ENCODE results near the gene RABEP2.

The RABEP2 gene

DNA sequence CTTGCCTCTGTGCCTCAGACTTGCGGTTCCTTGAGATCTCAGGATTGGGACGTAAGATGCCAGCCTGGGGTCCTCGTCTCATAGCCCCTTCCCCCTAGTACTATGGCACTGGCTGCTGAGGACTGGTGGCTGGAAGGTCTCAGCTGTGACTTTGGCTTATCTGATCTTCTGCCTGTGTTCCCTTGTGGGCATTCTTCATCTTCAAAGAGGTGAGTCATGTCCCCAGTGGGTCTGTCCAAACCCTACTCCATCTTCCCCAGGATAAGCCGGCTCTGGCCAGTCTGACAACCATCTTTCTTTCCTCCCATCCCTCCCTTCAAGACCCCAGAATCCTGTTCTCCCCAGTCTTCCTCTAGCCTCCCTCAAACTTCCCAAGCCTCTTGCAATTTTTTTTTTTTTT, 10.3 kb upstream of the RABEP2 start:
- peaks cover 11% of the 10 kb centered on the region; the same call in 1 of the 2 replicates for H4K20me1 ChIP-seq (ENCODE audit: control insufficient read depth, insufficient read depth, low read depth, low read length)
- peaks cover 34% of the 10 kb centered on the region for H3F3A ChIP-seq (ENCODE audit: control insufficient read depth, insufficient read depth)
- H3K9me2 ChIP-seq (replicated peaks; ENCODE audit: control insufficient read depth, low read length): no peaks in the 10 kb centered on the region
- TF ChIP-seq EZH2phosphoT487 (IDR thresholded peaks at IDR 0.05; ENCODE audit: borderline replicate concordance, low read length): no peak
- H3K4me3 ChIP-seq (ENCODE audit: low read length): no peak overlapping the region
- H3K27me3 ChIP-seq (ENCODE audit: control insufficient read depth, low read length): no peaks in the 10 kb centered on the region
- peaks cover 81% of the 10 kb centered on the region for H3K36me3 ChIP-seq (ENCODE audit: control insufficient read depth, low read length)
- H3K79me2 ChIP-seq (ENCODE audit: control insufficient read depth, low read length): peaks cover 47% of the 10 kb centered on the region
- H3K4me2 ChIP-seq (ENCODE audit: low read length): no peak overlapping the region
- peaks cover 47% of the 10 kb centered on the region for H3K4me1 ChIP-seq (ENCODE audit: control insufficient read depth, low read length)
- no peaks in the 10 kb centered on the region; the same call in 1 of the 2 replicates for H3K9me3 ChIP-seq (ENCODE audit: control insufficient read depth, insufficient read depth, low read length)
- no peak overlapping the region for H3K27ac ChIP-seq (ENCODE audit: low read depth, low read length)

GRCh38 chr16:28933171-28933570, 8.1 kb upstream of the RABEP2 start:
- H3K27ac ChIP-seq (ENCODE audit: low read depth, low read length): peak overlapping the region; percentile 99

DNA sequence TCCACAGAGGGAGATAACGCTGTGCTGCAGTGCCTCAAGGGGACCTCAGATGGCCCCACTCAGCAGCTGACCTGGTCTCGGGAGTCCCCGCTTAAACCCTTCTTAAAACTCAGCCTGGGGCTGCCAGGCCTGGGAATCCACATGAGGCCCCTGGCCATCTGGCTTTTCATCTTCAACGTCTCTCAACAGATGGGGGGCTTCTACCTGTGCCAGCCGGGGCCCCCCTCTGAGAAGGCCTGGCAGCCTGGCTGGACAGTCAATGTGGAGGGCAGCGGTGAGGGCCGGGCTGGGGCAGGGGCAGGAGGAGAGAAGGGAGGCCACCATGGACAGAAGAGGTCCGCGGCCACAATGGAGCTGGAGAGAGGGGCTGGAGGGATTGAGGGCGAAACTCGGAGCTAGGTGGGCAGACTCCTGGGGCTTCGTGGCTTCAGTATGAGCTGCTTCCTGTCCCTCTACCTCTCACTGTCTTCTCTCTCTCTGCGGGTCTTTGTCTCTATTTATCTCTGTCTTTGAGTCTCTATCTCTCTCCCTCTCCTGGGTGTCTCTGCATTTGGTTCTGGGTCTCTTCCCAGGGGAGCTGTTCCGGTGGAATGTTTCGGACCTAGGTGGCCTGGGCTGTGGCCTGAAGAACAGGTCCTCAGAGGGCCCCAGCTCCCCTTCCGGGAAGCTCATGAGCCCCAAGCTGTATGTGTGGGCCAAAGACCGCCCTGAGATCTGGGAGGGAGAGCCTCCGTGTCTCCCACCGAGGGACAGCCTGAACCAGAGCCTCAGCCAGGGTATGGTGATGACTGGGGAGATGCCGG, 7.5 kb upstream of the RABEP2 start:
- Histone ChIP-seq H3K36me3 (ENCODE audit: control insufficient read depth, low read length) (peaks cover 58% of the 10 kb centered on the region), H3F3A (ENCODE audit: control insufficient read depth, insufficient read depth) (peaks cover 40% of the 10 kb centered on the region), H3K9me3 (ENCODE audit: control insufficient read depth, insufficient read depth, low read length) (no peaks in the 10 kb centered on the region; the same call in 1 of the 2 replicates), H3K9me2 (replicated peaks; ENCODE audit: control insufficient read depth, low read length) (no peaks in the 10 kb centered on the region), H3K4me3 (ENCODE audit: low read length) (peak overlapping the region; percentile 97), H4K20me1 (ENCODE audit: control insufficient read depth, insufficient read depth, low read depth, low read length) (peaks cover 11% of the 10 kb centered on the region; the same call in 1 of the 2 replicates), H3K27me3 (ENCODE audit: control insufficient read depth, low read length) (no peaks in the 10 kb centered on the region), H3K4me1 (ENCODE audit: control insufficient read depth, low read length) (peaks cover 64% of the 10 kb centered on the region), H3K27ac (ENCODE audit: low read depth, low read length) (peak overlapping the region; percentile 99), H3K4me2 (ENCODE audit: low read length) (peak overlapping the region; percentile 96), H3K79me2 (ENCODE audit: control insufficient read depth, low read length) (peaks cover 47% of the 10 kb centered on the region)
- no peak for TF ChIP-seq EZH2phosphoT487 (IDR thresholded peaks at IDR 0.05; ENCODE audit: borderline replicate concordance, low read length)
- TF ChIP-seq, protein P1, sequence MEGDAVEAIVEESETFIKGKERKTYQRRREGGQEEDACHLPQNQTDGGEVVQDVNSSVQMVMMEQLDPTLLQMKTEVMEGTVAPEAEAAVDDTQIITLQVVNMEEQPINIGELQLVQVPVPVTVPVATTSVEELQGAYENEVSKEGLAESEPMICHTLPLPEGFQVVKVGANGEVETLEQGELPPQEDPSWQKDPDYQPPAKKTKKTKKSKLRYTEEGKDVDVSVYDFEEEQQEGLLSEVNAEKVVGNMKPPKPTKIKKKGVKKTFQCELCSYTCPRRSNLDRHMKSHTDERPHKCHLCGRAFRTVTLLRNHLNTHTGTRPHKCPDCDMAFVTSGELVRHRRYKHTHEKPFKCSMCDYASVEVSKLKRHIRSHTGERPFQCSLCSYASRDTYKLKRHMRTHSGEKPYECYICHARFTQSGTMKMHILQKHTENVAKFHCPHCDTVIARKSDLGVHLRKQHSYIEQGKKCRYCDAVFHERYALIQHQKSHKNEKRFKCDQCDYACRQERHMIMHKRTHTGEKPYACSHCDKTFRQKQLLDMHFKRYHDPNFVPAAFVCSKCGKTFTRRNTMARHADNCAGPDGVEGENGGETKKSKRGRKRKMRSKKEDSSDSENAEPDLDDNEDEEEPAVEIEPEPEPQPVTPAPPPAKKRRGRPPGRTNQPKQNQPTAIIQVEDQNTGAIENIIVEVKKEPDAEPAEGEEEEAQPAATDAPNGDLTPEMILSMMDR (IDR thresholded peaks at IDR 0.05; ENCODE audit: low read depth, low read length, poor library complexity, severe bottlenecking): peak; percentile 35

More at GRCh38 chr16:28933171-28933570, 8.1 kb upstream of the RABEP2 start:
- peaks cover 47% of the 10 kb centered on the region for H3K79me2 ChIP-seq (ENCODE audit: control insufficient read depth, low read length)
- peaks cover 37% of the 10 kb centered on the region for H3F3A ChIP-seq (ENCODE audit: control insufficient read depth, insufficient read depth)
- no peak for TF ChIP-seq EZH2phosphoT487 (IDR thresholded peaks at IDR 0.05; ENCODE audit: borderline replicate concordance, low read length)
- TF ChIP-seq, protein P1 (IDR thresholded peaks at IDR 0.05; ENCODE audit: low read depth, low read length, poor library complexity, severe bottlenecking): no peak
- H3K4me2 ChIP-seq (ENCODE audit: low read length): peak overlapping the region; percentile 96
- no peaks in the 10 kb centered on the region for H3K9me2 ChIP-seq (replicated peaks; ENCODE audit: control insufficient read depth, low read length)
- peaks cover 58% of the 10 kb centered on the region for H3K4me1 ChIP-seq (ENCODE audit: control insufficient read depth, low read length)
- no peaks in the 10 kb centered on the region for H3K27me3 ChIP-seq (ENCODE audit: control insufficient read depth, low read length)
- H3K4me3 ChIP-seq (ENCODE audit: low read length): peak overlapping the region; percentile 97
- H4K20me1 ChIP-seq (ENCODE audit: control insufficient read depth, insufficient read depth, low read depth, low read length): peaks cover 11% of the 10 kb centered on the region; the same call in 1 of the 2 replicates
- peaks cover 65% of the 10 kb centered on the region for H3K36me3 ChIP-seq (ENCODE audit: control insufficient read depth, low read length)
- no peaks in the 10 kb centered on the region; the same call in 1 of the 2 replicates for H3K9me3 ChIP-seq (ENCODE audit: control insufficient read depth, insufficient read depth, low read length)

DNA sequence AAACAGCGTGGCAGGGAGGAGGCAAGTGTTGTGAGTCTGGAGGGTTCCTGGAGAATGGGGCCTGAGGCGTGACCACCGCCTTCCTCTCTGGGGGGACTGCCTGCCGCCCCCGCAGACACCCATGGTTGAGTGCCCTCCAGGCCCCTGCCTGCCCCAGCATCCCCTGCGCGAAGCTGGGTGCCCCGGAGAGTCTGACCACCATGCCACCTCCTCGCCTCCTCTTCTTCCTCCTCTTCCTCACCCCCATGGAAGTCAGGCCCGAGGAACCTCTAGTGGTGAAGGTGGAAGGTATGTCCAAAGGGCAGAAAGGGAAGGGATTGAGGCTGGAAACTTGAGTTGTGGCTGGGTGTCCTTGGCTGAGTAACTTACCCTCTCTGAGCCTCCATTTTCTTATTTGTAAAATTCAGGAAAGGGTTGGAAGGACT, 6.8 kb upstream of the RABEP2 start, which contains the start of gene CD19:
Gene CD19 (plus strand): TSS at position 171 of the 425 bp plus-strand sequence. CDS start 30 bp downstream, at position 201.
- Histone ChIP-seq H3K27me3 (ENCODE audit: control insufficient read depth, low read length) (no peaks in the 10 kb centered on the region), H3K79me2 (ENCODE audit: control insufficient read depth, low read length) (peaks cover 43% of the 10 kb centered on the region), H3K4me3 (ENCODE audit: low read length) (peak within 1 kb of the TSS; percentile 97), H3K36me3 (ENCODE audit: control insufficient read depth, low read length) (peaks cover 51% of the 10 kb centered on the region), H3K27ac (ENCODE audit: low read depth, low read length) (peak within 1 kb of the TSS; percentile 99), H3K4me1 (ENCODE audit: control insufficient read depth, low read length) (peaks cover 62% of the 10 kb centered on the region), H3K9me3 (ENCODE audit: control insufficient read depth, insufficient read depth, low read length) (no peaks in the 10 kb centered on the region; the same call in 1 of the 2 replicates), H3F3A (ENCODE audit: control insufficient read depth, insufficient read depth) (peaks cover 41% of the 10 kb centered on the region), H3K9me2 (replicated peaks; ENCODE audit: control insufficient read depth, low read length) (no peaks in the 10 kb centered on the region), H4K20me1 (ENCODE audit: control insufficient read depth, insufficient read depth, low read depth, low read length) (peaks cover 5% of the 10 kb centered on the region; the same call in 1 of the 2 replicates), H3K4me2 (ENCODE audit: low read length) (peak within 1 kb of the TSS; percentile 96)
- TF ChIP-seq, protein P1 (IDR thresholded peaks at IDR 0.05; ENCODE audit: low read depth, low read length, poor library complexity, severe bottlenecking): no peak
- no peak for TF ChIP-seq EZH2phosphoT487 (IDR thresholded peaks at IDR 0.05; ENCODE audit: borderline replicate concordance, low read length)
